ENCODE data around the gene IFI27L1. TPM values are rescaled to one million over a fixed set of nuclear protein-coding genes. Genes with fewer than 3 reads are reported as not detected.
A peak's percentile ranks its signal among the peaks of the same experiment; 100 is the strongest.

IFI27L1 gene
- total and polyA plus RNA-seq, 12 donors: 7.7 to 47.4 (median 17.1) TPM

DNA sequence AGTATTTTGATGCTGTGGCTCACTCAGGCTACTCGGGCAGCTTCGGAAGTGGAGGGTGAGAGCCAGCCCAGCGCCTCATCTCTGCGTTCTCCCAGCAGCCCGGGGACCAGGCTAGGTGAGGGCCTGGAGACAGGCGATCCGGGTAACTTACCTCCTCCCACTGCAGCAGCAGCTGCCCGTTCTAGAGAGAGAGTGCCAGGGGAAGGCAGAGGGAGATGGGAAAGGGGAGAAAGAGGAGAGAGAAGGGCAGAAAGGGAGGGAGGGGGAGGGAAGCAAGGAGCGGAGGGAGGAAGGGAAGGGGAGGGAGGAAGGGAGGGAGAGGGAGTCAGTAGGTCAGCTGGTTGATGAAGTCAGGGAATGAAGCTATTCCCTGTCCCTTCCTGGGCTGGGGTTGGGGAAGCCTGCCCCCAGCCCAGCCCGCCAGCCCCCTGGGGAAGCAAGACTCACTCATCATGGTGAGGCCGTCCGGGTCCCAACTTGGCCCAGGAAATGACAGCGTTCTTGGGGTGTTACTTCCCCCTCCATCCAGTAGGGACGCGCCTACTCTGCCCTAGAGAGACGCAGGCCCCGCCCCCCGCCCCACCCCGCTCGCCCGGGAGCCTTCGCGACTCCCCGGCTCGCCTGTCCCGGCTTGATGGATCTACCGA, 48.1 kb downstream of the IFI27L1 start, which contains the start of gene IFI27L2:
TSS of gene IFI27L2 (minus strand) at position 494 of the 647 bp plus-strand sequence. CDS start at position 454, 40 bp downstream.
- 1 to 2% methylated on average over 27 of the region's 27 CpGs for WGBS, 2 donors
- intact Hi-C loops (cut with DNase I): loop anchor here in 3 of 10 donors (2.0 to 5.0 kb wide), 4 partner anchors 18 to 92 kb away; partner anchors contain the start of genes DDX24 (in 1 of the 3), IFI27 (in 1 of the 3), IFI27L1 (in 1 of the 3) and PPP4R4 (in 1 of the 3)
- TF ChIP-seq, protein P1, sequence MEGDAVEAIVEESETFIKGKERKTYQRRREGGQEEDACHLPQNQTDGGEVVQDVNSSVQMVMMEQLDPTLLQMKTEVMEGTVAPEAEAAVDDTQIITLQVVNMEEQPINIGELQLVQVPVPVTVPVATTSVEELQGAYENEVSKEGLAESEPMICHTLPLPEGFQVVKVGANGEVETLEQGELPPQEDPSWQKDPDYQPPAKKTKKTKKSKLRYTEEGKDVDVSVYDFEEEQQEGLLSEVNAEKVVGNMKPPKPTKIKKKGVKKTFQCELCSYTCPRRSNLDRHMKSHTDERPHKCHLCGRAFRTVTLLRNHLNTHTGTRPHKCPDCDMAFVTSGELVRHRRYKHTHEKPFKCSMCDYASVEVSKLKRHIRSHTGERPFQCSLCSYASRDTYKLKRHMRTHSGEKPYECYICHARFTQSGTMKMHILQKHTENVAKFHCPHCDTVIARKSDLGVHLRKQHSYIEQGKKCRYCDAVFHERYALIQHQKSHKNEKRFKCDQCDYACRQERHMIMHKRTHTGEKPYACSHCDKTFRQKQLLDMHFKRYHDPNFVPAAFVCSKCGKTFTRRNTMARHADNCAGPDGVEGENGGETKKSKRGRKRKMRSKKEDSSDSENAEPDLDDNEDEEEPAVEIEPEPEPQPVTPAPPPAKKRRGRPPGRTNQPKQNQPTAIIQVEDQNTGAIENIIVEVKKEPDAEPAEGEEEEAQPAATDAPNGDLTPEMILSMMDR (IDR thresholded peaks at IDR 0.05): peak in 8 of 9 donors; percentile 25 to 56 (median 40)
- ATAC-seq: peak; percentile 92 to 98 (median 95)
- no peaks in the 10 kb centered on the region for H3K9me3 ChIP-seq
- peak within 1 kb of the TSS in 9 of 10 donors; percentile 59 to 91 (median 78) for H3K27ac ChIP-seq
- H3K4me3 ChIP-seq: peak within 1 kb of the TSS; percentile 41 to 63 (median 60)
- H3K4me1 ChIP-seq: peaks cover 0 to 18% (median 9%) of the 10 kb centered on the region in 9 donors
- H3K36me3 ChIP-seq: peaks cover 0 to 9% (median 0%) of the 10 kb centered on the region in 9 donors
- no peaks in the 10 kb centered on the region for H3K27me3 ChIP-seq
- DNase-seq: peak; percentile 72 to 86

DNA sequence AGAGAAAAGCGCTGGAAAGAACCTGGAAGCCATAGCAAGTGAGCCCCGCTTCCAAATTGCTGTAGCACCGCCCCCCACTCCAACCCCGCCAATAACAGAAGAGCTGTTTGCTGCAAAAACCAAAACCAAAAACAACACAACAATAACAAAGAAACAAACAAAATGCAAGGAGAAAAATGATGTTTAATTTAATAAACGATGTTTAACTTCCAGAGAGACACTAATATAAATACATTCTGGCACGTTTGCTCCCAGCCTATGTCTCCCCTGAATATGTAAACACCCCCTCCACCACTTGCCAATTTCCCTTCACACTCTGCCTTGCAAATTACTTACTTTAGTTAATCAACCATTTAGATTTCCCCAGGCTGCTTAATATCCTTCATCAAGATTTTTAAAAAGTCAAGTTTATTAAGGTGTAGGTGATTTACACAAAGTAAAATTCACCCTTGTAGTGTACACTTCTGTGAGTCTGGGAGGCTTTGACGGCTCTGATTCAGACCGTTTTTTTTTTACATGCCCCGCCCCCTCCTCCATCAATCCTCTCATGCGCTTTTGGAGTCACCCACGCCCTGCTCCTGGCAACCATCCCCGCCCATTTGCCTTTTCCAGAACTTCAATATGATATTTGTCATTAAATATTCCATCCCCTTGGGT, 48.8 kb downstream of the IFI27L1 start:
- DNase-seq (peak; percentile 40 to 67), ATAC-seq (peak in 7 of 8 donors; percentile 35 to 74 (median 59))
- peaks cover 0 to 9% (median 0%) of the 10 kb centered on the region in 9 donors for H3K36me3 ChIP-seq
- no peaks in the 10 kb centered on the region for H3K9me3 ChIP-seq
- TF ChIP-seq, protein P1 (IDR thresholded peaks at IDR 0.05): no peak
- peak overlapping the region in 9 of 10 donors; percentile 59 to 91 (median 78) for H3K27ac ChIP-seq
- intact Hi-C loops (cut with DNase I): loop anchor here in 9 of 10 donors (2.0 to 10.0 kb wide), 11 partner anchors 19 to 417 kb away; partner anchors contain the start of genes DDX24 (in 1 of the 9), IFI27 (in 1 of the 9), IFI27L1 (in 1 of the 9) and PPP4R4 (in 1 of the 9)
- peaks cover 0 to 18% (median 9%) of the 10 kb centered on the region in 9 donors for H3K4me1 ChIP-seq
- H3K4me3 ChIP-seq: peak overlapping the region; percentile 41 to 63 (median 60)
- no peaks in the 10 kb centered on the region for H3K27me3 ChIP-seq
- 0 to 1% methylated on average over 12 of the region's 12 CpGs for WGBS, 2 donors

DNA sequence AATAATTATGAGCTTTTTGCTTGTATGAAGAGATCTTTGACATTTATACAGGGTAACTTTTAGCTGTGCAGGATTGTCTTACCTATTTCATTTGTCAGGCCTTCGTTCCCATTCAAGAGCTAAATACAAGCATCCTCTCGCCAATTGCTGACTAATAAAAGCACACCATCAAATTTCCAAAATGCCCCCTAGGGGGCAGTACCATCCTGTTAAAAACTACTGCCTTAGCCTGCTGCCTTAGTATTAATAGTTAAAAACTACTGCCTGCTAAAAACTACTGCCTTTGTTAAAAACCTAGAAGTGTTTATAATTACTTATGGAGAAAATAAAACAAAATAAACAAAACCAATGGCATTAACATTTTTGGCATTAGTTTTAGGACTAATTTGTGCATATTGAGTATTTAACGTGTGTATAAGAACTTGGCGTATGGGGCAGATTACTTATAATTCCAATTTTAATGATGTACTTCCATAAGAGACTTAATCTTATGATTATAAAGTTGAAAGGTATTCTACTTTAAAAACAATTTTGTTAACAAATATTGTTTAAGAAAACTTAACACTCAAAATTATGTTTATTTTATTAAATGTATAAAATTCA, 51.3 kb downstream of the IFI27L1 start:
- Histone ChIP-seq H3K9me3 (peaks cover 0 to 11% (median 0%) of the 10 kb centered on the region in 11 donors), H3K4me3 (no peak overlapping the region), H3K4me1 (peaks cover 0 to 21% (median 9%) of the 10 kb centered on the region in 9 donors), H3K27me3 (no peaks in the 10 kb centered on the region), H3K27ac (no peak overlapping the region), H3K36me3 (peaks cover 0 to 5% (median 0%) of the 10 kb centered on the region in 9 donors)
- 44 to 50% methylated on average over 4 of the region's 4 CpGs for WGBS, 2 donors
- TF ChIP-seq, protein P1 (IDR thresholded peaks at IDR 0.05): peak; percentile 72 to 84 (median 80)
- DNase-seq (peak in 1 of 2 donors; percentile 63), ATAC-seq (no peak)
- intact Hi-C loops (cut with DNase I): loop anchor here in 9 of 10 donors (5.0 to 10.0 kb wide), 6 partner anchors 45 to 415 kb away; no protein-coding TSS in a partner anchor
